Keratinocyte (primary cell): ENCODE results near the gene ITFG1. TPM values are rescaled to one million over a fixed set of nuclear protein-coding genes. Genes with fewer than 3 reads are reported as not detected.

ENCODE experiments used
- DNase-seq: peaks from one replicate; pipeline ENCODE4 v3.0.0-alpha.2; 2011; ENCODE audit warnings: low read depth, missing footprints, low spot score
- FAIRE-seq: peaks from 2 replicates; lab custom pipeline; 2011; peaks lifted over from hg19 to GRCh38; lab: Jason Lieb, UNC
- H2AFZ ChIP-seq: 2 replicates; pipeline ENCODE4 v1.6.0; 2012; ENCODE audit warnings: low read length, control low read depth, inconsistent platforms; ENCODE audit not compliant: control insufficient read depth
- H3K27ac ChIP-seq: 2 replicates; pipeline ENCODE4 v1.5.1; 2011; ENCODE audit warnings: low read length; ENCODE audit not compliant: control insufficient read depth, insufficient read depth
- H3K27me3 ChIP-seq: 3 replicates; pipeline ENCODE4 v1.6.0; 2011; ENCODE audit warnings: low read length; ENCODE audit not compliant: control insufficient read depth, insufficient read depth; ENCODE audit errors: extremely low read depth
- H3K36me3 ChIP-seq, 2 experiments: 2 replicates in 1 of 2; 3 replicates in 1 of 2; pipeline ENCODE4 v1.5.1; 2011; ENCODE audit warnings: low read length in 2 of 2, mild to moderate bottlenecking in 1 of 2; ENCODE audit not compliant: control insufficient read depth in 2 of 2, insufficient read depth in 2 of 2; ENCODE audit errors: extremely low read depth in 1 of 2
- H3K4me1 ChIP-seq: 3 replicates; pipeline ENCODE4 v1.5.1; 2011; ENCODE audit warnings: low read length; ENCODE audit not compliant: control insufficient read depth, insufficient read depth; ENCODE audit errors: extremely low read depth
- H3K4me2 ChIP-seq: 3 replicates; pipeline ENCODE4 v1.6.0; 2011; ENCODE audit warnings: low read depth, low read length; ENCODE audit not compliant: control insufficient read depth, insufficient read depth; ENCODE audit errors: extremely low read depth
- H3K4me3 ChIP-seq, 3 experiments: fragments of 200-600 bp in 1 of 3; sonication (generic) in 1 of 3; 2 replicates in 2 of 3; 3 replicates in 1 of 3; pipeline ENCODE4 v1.5.1; 2011 to 2016; ENCODE audit warnings: low read length in 3 of 3, mild to moderate bottlenecking in 3 of 3, control low read depth in 2 of 3, inconsistent platforms in 1 of 3, low read depth in 1 of 3, mixed read lengths in 1 of 3, mixed run types in 1 of 3, moderate library complexity in 1 of 3; ENCODE audit not compliant: control insufficient read depth in 2 of 3, insufficient read depth in 2 of 3; ENCODE audit errors: extremely low read depth in 1 of 3
- H3K79me2 ChIP-seq: 2 replicates; pipeline ENCODE4 v1.6.0; 2012; ENCODE audit warnings: low read length; ENCODE audit not compliant: control insufficient read depth, insufficient read depth
- H3K9ac ChIP-seq: 3 replicates; pipeline ENCODE4 v1.6.0; 2011; ENCODE audit warnings: low read length; ENCODE audit not compliant: control insufficient read depth, insufficient read depth; ENCODE audit errors: extremely low read depth
- H3K9me1 ChIP-seq: 3 replicates; pipeline ENCODE4 v1.6.0; 2011; ENCODE audit warnings: low read length; ENCODE audit not compliant: control insufficient read depth, insufficient read depth; ENCODE audit errors: extremely low read depth
- H3K9me3 ChIP-seq: 2 replicates; pipeline ENCODE4 v1.5.1; 2012; ENCODE audit warnings: low read depth, low read length; ENCODE audit not compliant: control insufficient read depth
- H4K20me1 ChIP-seq: 3 replicates; pipeline ENCODE4 v1.6.0; 2011; ENCODE audit warnings: low read length; ENCODE audit not compliant: control insufficient read depth, insufficient read depth; ENCODE audit errors: extremely low read depth
- CTCF ChIP-seq, 3 experiments: IDR thresholded peaks in 1 of 3; conservative IDR thresholded peaks in 1 of 3; optimal IDR thresholded peaks in 1 of 3; 2 replicates in 2 of 3; 3 replicates in 1 of 3; pipeline versions ENCODE3 to v1.5.1; 2011; ENCODE audit warnings: low read length in 3 of 3, mild to moderate bottlenecking in 3 of 3, moderate library complexity in 2 of 3, control low read depth in 1 of 3, inconsistent platforms in 1 of 3; ENCODE audit not compliant: insufficient read depth in 2 of 3; ENCODE audit errors: extremely low read depth in 1 of 3
- EZH2 ChIP-seq: IDR thresholded peaks from one replicate; pipeline ENCODE4 v1.6.1; 2012; ENCODE audit warnings: inconsistent platforms, mild to moderate bottlenecking, low read length, moderate library complexity
- dilution Hi-C: fragments of 300-500 bp; cut with MboI; formaldehyde crosslinking; loops from one replicate; pipeline ENCODE4 v1.7.0; 2020; ENCODE audit warnings: low sequenced_read_pairs; ENCODE audit not compliant: extremely low pct_ligation_motif_present
- polyA plus RNA-seq, 5 experiments: library from polyadenylated mRNA; depleted of rRNA in 3 of 5; stranded (reverse) in 3 of 5; stranded (forward) in 1 of 5; unstranded in 1 of 5; fragments of >200 nt; gene quantifications; 1 replicate in 1 of 5; 2 replicates in 3 of 5; 3 replicates in 1 of 5; pipeline versions ENCODE4 v1.2.1 to v1.2.3, GENCODE V29; 2011 to 2012; ENCODE audit warnings: missing spikeins in 2 of 5, low read depth in 1 of 5, low replicate concordance in 1 of 5

The ITFG1 gene
- polyA plus RNA-seq, 1 donor (not counting 4 experiments of a cell fraction or from before 2014, with no cell fraction given), result 83.8 TPM

DNA sequence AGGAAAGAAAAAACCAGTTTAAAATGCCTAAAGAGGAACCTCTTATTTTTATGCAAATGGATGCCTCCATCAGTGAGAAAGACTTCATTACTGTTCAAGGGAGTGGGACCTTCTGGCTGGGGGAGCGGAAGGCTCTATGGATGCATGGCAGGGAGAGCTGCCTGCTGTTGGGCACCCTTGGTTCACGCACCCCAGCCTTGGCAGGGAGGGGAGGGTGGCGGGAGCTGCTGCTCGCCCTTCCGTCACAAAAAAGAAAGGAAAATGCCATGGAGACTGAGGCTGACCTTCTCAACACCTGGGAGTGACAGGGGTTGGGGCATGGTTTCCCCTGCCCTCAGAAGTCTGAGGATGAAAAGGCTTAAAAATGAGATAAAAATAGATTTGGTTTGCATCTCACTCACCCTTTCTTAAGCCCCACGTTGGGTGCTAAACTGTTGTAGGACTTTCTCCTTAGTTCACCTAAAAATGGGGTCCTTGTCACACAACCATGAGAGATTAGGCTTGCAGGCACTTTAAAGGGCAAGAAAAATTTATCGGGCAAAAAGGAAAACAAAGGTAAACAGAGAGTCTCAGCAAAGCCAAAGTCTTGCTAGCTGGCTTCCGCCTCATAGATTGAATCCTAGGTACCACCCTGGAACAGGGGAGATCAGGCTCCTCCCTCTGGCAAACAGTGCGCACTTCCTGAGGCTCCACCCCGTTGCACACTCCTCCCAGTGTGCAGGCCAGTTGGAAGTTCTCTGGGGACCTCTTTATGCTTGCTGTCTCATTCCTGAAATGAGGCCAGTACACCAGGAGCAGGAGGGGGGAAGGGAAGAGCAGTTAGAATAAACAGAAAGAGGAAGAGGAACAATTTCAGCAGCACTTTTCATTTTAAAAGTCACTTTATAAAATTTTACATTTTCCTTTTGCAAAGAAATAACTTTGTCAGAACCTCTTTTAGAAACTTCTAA, 31.8 kb upstream of the ITFG1 start:
- Histone ChIP-seq H3K4me1 (no peaks in the 10 kb centered on the region), H3K9me3 (no peaks in the 10 kb centered on the region), H3K27ac (no peak overlapping the region), H3K36me3 (peaks cover 0 to 3% of the 10 kb centered on the region in 2 experiments), H4K20me1 (no peaks in the 10 kb centered on the region), H2AFZ (no peak overlapping the region), H3K9ac (no peak overlapping the region), H3K79me2 (peaks cover 12% of the 10 kb centered on the region), H3K4me3 (no peak overlapping the region), H3K9me1 (no peaks in the 10 kb centered on the region), H3K4me2 (no peak overlapping the region), H3K27me3 (no peaks in the 10 kb centered on the region)
- TF ChIP-seq EZH2 (no peak), CTCF (optimal IDR thresholded peaks at IDR 0.05 in 1 of 3, IDR thresholded peaks at IDR 0.05 in 1 of 3, conservative IDR thresholded peaks at IDR 0.05 in 1 of 3; ENCODE audit: extremely low read depth in 1 of 3, insufficient read depth in 2 of 3, low read length in 3 of 3) (no peak)
- FAIRE-seq (no peak), DNase-seq (no peak)
- dilution Hi-C loops, result no loop called here

- H3K36me3 ChIP-seq, result no peaks in the 10 kb centered on the region
- H3K27me3 ChIP-seq, result no peaks in the 10 kb centered on the region
- no peak overlapping the region for H3K27ac ChIP-seq
- H4K20me1 ChIP-seq, result no peaks in the 10 kb centered on the region
- TF ChIP-seq EZH2 (no peak), CTCF (optimal IDR thresholded peaks at IDR 0.05 in 1 of 3, IDR thresholded peaks at IDR 0.05 in 1 of 3, conservative IDR thresholded peaks at IDR 0.05 in 1 of 3; ENCODE audit: extremely low read depth in 1 of 3, insufficient read depth in 2 of 3, low read length in 3 of 3) (no peak)
- no peak overlapping the region for H2AFZ ChIP-seq
- peaks cover 15% of the 10 kb centered on the region for H3K79me2 ChIP-seq
- no peaks in the 10 kb centered on the region for H3K9me3 ChIP-seq
- no peaks in the 10 kb centered on the region for H3K9me1 ChIP-seq
- no peak for FAIRE-seq
- no peak overlapping the region for H3K4me3 ChIP-seq
- no peak for DNase-seq
- dilution Hi-C loops, result no loop called here
- H3K4me1 ChIP-seq, result no peaks in the 10 kb centered on the region
- no peak overlapping the region for H3K9ac ChIP-seq
- no peak overlapping the region for H3K4me2 ChIP-seq
Observed at GRCh38 chr16:47492036-47492427, 31.2 kb upstream of the ITFG1 start.
